ENCODE results near the gene TCF4. TPM values are rescaled to one million over a fixed set of nuclear protein-coding genes. Genes with fewer than 3 reads are reported as not detected.

The TCF4 gene
- total RNA-seq, 1 experiment from 2014 or later: 37.3 TPM

GRCh38 chr18:55323051-55323994 is 264.7 kb downstream of the TCF4 start:
- H3K36me3 ChIP-seq: no peaks in the 10 kb centered on the region
- peak overlapping the region; percentile 96 for H3K27ac ChIP-seq
- H3K4me3 ChIP-seq: peak overlapping the region; percentile 69
- peak in 1 of 2 experiments; percentile 47 for DNase-seq
- H3K9me3 ChIP-seq (replicated peaks): no peaks in the 10 kb centered on the region
- peaks cover 20% of the 10 kb centered on the region for H3K4me1 ChIP-seq
- no peaks in the 10 kb centered on the region for H3K27me3 ChIP-seq

- H3K27me3 ChIP-seq: no peaks in the 10 kb centered on the region
- no peaks in the 10 kb centered on the region for H3K9me3 ChIP-seq (replicated peaks)
- DNase-seq: peak; percentile 81 to 88
- H3K27ac ChIP-seq: peak overlapping the region; percentile 96
- peaks cover 14% of the 10 kb centered on the region for H3K4me1 ChIP-seq
- H3K4me3 ChIP-seq: peak overlapping the region; percentile 69
- H3K36me3 ChIP-seq: no peaks in the 10 kb centered on the region
Observed at GRCh38 chr18:55322178-55322735, 265.7 kb downstream of the TCF4 start.

- Histone ChIP-seq H3K27me3 (no peaks in the 10 kb centered on the region), H3K36me3 (no peaks in the 10 kb centered on the region), H3K9me3 (replicated peaks) (no peaks in the 10 kb centered on the region), H3K4me1 (peaks cover 14% of the 10 kb centered on the region), H3K4me3 (peak overlapping the region; percentile 69), H3K27ac (peak overlapping the region; percentile 96)
- peak; percentile 86 to 88 for DNase-seq
Observed at GRCh38 chr18:55321265-55322177, 266.5 kb downstream of the TCF4 start.

GRCh38 chr18:55320424-55321264 is 267.3 kb downstream of the TCF4 start:
- Histone ChIP-seq H3K4me1 (peaks cover 14% of the 10 kb centered on the region), H3K9me3 (replicated peaks) (no peaks in the 10 kb centered on the region), H3K4me3 (peak overlapping the region; percentile 69), H3K27me3 (no peaks in the 10 kb centered on the region), H3K27ac (peak overlapping the region; percentile 96), H3K36me3 (no peaks in the 10 kb centered on the region)
- peak in 1 of 2 experiments; percentile 50 for DNase-seq

GRCh38 chr18:55319459-55320193 is 268.4 kb downstream of the TCF4 start:
- Histone ChIP-seq H3K27ac (peak overlapping the region; percentile 96), H3K27me3 (no peaks in the 10 kb centered on the region), H3K36me3 (no peaks in the 10 kb centered on the region), H3K4me1 (peaks cover 14% of the 10 kb centered on the region), H3K9me3 (replicated peaks) (no peaks in the 10 kb centered on the region), H3K4me3 (peak overlapping the region; percentile 69)
- DNase-seq: peak in 1 of 2 experiments; percentile 28

- no peaks in the 10 kb centered on the region for H3K9me3 ChIP-seq (replicated peaks)
- H3K4me3 ChIP-seq: peak overlapping the region; percentile 69
- no peaks in the 10 kb centered on the region for H3K27me3 ChIP-seq
- H3K4me1 ChIP-seq: peaks cover 14% of the 10 kb centered on the region
- DNase-seq: peak in 1 of 2 experiments; percentile 14
- H3K36me3 ChIP-seq: no peaks in the 10 kb centered on the region
- peak overlapping the region; percentile 96 for H3K27ac ChIP-seq
Observed at GRCh38 chr18:55318951-55319441, 269.0 kb downstream of the TCF4 start.

- H3K27me3 ChIP-seq: no peaks in the 10 kb centered on the region
- H3K27ac ChIP-seq: no peak overlapping the region
- no peaks in the 10 kb centered on the region for H3K36me3 ChIP-seq
- DNase-seq: no peak
- H3K4me1 ChIP-seq: peaks cover 11% of the 10 kb centered on the region
- no peak overlapping the region for H3K4me3 ChIP-seq
- H3K9me3 ChIP-seq (replicated peaks): no peaks in the 10 kb centered on the region
Observed at GRCh38 chr18:55317864-55318263, 270.1 kb downstream of the TCF4 start.

GRCh38 chr18:55317324-55317723 is 270.7 kb downstream of the TCF4 start:
- no peak overlapping the region for H3K4me3 ChIP-seq
- no peak overlapping the region for H3K27ac ChIP-seq
- H3K4me1 ChIP-seq: peaks cover 11% of the 10 kb centered on the region
- H3K9me3 ChIP-seq (replicated peaks): no peaks in the 10 kb centered on the region
- DNase-seq: no peak
- H3K27me3 ChIP-seq: no peaks in the 10 kb centered on the region
- no peaks in the 10 kb centered on the region for H3K36me3 ChIP-seq

GRCh38 chr18:55316486-55317184 is 271.4 kb downstream of the TCF4 start:
- H3K4me3 ChIP-seq: no peak overlapping the region
- H3K27me3 ChIP-seq: no peaks in the 10 kb centered on the region
- no peaks in the 10 kb centered on the region for H3K9me3 ChIP-seq (replicated peaks)
- no peaks in the 10 kb centered on the region for H3K36me3 ChIP-seq
- no peak overlapping the region for H3K27ac ChIP-seq
- no peak for DNase-seq
- peaks cover 11% of the 10 kb centered on the region for H3K4me1 ChIP-seq

GRCh38 chr18:55314615-55315237 is 273.3 kb downstream of the TCF4 start:
- Histone ChIP-seq H3K4me1 (peaks cover 11% of the 10 kb centered on the region), H3K36me3 (no peaks in the 10 kb centered on the region), H3K9me3 (replicated peaks) (no peaks in the 10 kb centered on the region), H3K27ac (no peak overlapping the region), H3K27me3 (no peaks in the 10 kb centered on the region), H3K4me3 (no peak overlapping the region)
- DNase-seq: peak in 1 of 2 experiments; percentile 32

GRCh38 chr18:55314031-55314430 is 274.0 kb downstream of the TCF4 start:
- Histone ChIP-seq H3K27me3 (no peaks in the 10 kb centered on the region), H3K4me1 (peaks cover 10% of the 10 kb centered on the region), H3K27ac (no peak overlapping the region), H3K4me3 (no peak overlapping the region), H3K9me3 (replicated peaks) (no peaks in the 10 kb centered on the region), H3K36me3 (no peaks in the 10 kb centered on the region)
- no peak for DNase-seq

GRCh38 chr18:55310863-55311262 is 277.1 kb downstream of the TCF4 start:
- Histone ChIP-seq H3K4me1 (no peaks in the 10 kb centered on the region), H3K9me3 (replicated peaks) (no peaks in the 10 kb centered on the region), H3K27ac (no peak overlapping the region)

More at GRCh38 chr18:55310863-55311262, 277.1 kb downstream of the TCF4 start:
- Histone ChIP-seq H3K36me3 (no peaks in the 10 kb centered on the region), H3K4me3 (no peak overlapping the region), H3K27me3 (no peaks in the 10 kb centered on the region)
- DNase-seq: no peak

Measured in SJCRH30 (cell line).